GOT3 (cell line): ENCODE data around the gene CYB5R4.

Experiments used
- DNase-seq: peaks from one replicate; lab custom pipeline; 2025; ENCODE audit warnings: mixed read lengths; lab: John Stamatoyannopoulos, UW

CYB5R4 gene

GRCh38 chr6:83978997-83979396 lies 119.5 kb downstream of the CYB5R4 start:
- DNase-seq, result no peak

- no peak for DNase-seq
These were observed 124.9 kb downstream of the CYB5R4 start for GRCh38 chr6:83984411-83984810.

- DNase-seq, result no peak
These were observed 125.8 kb downstream of the CYB5R4 start for GRCh38 chr6:83985308-83985713.

GRCh38 chr6:83985715-83986114 lies 126.2 kb downstream of the CYB5R4 start:
- no peak for DNase-seq

DNA sequence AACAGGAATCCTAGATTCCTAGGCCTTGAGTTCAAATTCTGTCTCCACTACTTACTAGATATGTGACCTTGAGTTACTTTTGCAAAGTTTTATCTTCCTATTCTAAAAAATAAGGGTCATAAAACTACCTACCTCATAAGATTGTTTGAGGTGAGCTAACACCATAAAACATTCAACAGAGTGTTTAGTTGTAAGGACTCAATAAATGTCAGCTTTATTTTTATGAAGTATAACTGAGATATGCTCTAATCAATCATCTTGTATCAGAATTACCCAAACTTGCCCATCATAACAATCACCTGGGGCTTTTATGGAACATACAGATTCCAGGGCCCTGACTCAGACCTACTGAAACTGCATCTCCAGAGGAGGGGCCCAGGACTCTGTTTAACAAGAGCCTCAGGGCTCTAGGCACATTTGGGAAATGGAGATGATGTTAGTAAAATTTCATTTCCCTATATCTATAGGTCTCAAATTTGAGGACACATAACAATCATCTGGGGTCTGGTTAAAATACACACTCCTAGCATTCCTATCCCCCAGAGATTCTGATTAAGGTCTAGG lies 138.6 kb downstream of the CYB5R4 start:
- DNase-seq, result no peak

- DNase-seq, result no peak
These were observed 141.6 kb downstream of the CYB5R4 start for GRCh38 chr6:84001119-84001518.

DNA sequence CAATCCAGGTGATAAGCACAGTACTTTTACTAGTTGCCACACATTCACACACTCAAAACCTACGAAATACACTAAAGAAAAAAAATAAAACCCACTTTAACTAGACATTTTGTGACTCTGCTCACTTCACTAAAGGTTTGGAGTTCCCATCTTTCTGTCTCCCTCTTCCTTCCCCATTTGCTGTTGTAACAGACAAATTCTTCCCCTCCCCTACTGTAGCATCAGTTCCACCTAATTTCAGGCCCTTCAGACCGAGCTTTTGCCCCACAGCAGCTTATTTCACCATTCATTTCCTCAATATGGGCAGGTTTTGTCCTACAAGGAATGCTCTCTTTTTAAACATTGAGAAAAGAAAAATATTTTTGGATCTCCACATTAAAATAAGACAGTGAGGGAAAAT lies 142.7 kb downstream of the CYB5R4 start:
- DNase-seq, result no peak

DNA sequence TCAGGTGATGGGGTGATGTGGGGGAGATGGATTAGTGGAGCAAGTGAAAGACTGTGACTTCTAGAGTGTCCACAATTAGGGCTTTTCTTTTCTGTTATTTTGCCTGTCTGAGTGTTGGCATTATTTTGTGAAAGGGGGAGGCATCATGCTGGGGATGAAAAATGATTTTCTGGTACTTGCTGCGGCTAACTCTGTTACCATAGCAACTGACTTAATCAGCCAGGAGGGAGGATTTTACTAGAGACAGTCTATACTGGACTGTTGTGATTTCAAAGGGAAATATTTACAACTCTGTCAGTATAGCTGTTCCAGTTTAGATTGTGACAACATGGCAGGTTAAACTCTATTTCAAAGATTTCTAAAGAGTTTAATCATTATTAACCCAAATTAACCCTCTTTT lies 143.6 kb downstream of the CYB5R4 start:
- no peak for DNase-seq

DNA sequence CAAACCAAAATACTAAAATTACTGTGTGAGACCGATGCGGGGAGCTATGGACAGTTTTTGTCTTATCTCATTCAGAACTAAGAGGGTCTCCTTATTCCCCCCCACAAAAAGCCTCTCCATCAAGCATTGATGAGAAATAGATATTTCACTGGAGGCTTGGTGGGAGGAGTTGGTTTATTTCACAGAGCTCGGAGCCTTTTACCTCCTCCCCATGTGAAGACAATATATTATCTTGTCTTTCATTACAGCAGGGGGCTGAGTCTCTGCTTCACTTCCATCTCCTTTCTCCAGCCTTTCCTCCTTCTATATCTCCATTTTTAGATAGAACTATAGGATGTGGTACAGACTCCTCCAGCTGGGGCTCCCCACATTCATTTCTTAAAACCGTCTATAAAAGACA lies 144.2 kb downstream of the CYB5R4 start:
- no peak for DNase-seq

GRCh38 chr6:84007871-84008270 lies 148.4 kb downstream of the CYB5R4 start:
- no peak for DNase-seq

DNA sequence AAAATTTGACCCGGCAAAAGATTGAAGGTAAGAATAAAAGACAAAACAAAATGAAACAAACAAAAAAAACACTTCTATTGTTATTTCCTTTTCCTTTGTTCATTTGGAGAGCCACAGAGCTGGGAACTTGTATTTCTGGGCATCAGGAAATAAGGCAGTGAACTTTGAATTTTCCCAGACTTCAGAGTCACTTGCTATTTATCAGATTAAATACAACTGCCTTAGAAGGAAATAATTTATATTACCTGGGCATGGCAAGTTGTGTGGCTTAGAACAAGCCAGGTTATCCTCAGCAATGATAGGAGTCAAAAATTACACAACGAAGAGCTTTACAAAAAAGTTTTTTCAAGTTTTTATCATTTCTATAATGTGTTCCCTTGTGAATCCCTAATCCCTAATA lies 153.9 kb downstream of the CYB5R4 start:
- no peak for DNase-seq

DNA sequence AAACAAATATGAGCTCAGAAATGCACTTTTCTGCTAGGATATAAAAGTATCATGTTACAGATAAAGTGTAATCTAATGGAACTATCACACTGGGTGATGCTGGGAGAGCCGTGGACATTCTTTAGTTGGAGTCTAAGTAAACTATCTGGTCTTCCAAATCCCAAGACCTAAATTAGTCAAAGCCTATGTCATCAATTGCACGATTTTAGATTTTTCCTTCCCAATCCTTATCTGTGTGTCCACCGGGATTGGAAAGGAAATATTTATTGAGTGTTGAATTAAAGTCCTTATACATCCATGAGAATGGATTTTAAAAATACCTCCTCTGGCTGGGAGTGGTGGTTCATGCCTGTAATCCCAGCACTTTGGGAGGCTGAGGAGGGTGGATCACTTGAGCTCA lies 154.4 kb downstream of the CYB5R4 start:
- DNase-seq, result no peak

DNA sequence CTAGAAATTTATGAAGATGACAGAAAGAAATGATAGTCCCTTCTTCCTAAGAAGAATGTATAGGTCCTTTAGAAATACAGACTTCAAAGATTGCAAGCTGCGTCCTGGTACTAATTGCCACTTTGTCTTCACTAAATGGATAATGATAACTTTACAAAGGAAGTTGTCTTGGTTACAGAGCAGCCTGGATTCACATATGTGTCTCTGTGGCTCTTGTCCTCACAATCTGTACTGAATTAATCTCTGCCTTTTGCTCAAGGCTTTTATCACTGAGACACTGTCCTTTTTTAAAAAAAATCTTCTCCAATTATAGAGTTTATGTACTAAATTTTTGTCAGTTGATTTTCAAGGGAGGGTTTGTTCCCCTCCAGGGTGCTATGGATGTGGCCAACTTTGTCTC lies 156.5 kb downstream of the CYB5R4 start:
- DNase-seq, result no peak
